T-cell (primary cell): ENCODE measurements around the gene WIPF1. TPM values are rescaled to one million over a fixed set of nuclear protein-coding genes. Genes with fewer than 3 reads are reported as not detected.

Source experiments
- ATAC-seq, 4 experiments: fragments of 200-7000 bp in 3 of 4; fragments of 150-1000 bp in 1 of 4; cut with Tn5 transposase; replicated peaks in 1 of 4; 1 replicate in 3 of 4; 2 replicates in 1 of 4; pipeline ENCODE4 v1.10.0; 2021; ENCODE audit warnings: moderate library complexity in 3 of 4, mild to moderate bottlenecking in 2 of 4, moderate number of reproducible peaks in 1 of 4
- CTCF ChIA-PET, 2 donors: fragments of 300-600 bp; sonication (Branson Sonifier 250); formaldehyde crosslinking; loops; one replicate each; lab custom pipeline; 2022; ENCODE audit warnings: antibody characterized with exemption in 2 of 2; lab: Charles Lee
- POLR2A ChIA-PET, 2 donors: fragments of 300-600 bp; sonication (Branson Sonifier 250); formaldehyde crosslinking; loops; one replicate each; lab custom pipeline; 2022; ENCODE audit warnings: antibody characterized with exemption in 2 of 2; lab: Charles Lee
- DNase-seq, 35 experiments: peaks; one replicate each; pipeline versions ENCODE4 v3.0.0 to v3.0.0-alpha.2; 2013 to 2023
- H3K27ac ChIP-seq: one replicate; pipeline ENCODE4 v1.5.1; 2013; ENCODE audit warnings: low read length
- H3K27me3 ChIP-seq, 2 experiments: replicated peaks in 1 of 2; 1 replicate in 1 of 2; 2 replicates in 1 of 2; pipeline versions ENCODE4 v1.6.1 to v1.7.0; 2013; ENCODE audit warnings: low read length in 1 of 2, mixed read lengths in 1 of 2; ENCODE audit not compliant: control insufficient read depth in 2 of 2, insufficient read depth in 2 of 2; ENCODE audit errors: extremely low read depth in 1 of 2
- H3K36me3 ChIP-seq, 2 donors: 1 replicate in 1 of 2; 2 replicates in 1 of 2; pipeline versions ENCODE4 v1.6.1 to v1.7.0; 2013; ENCODE audit warnings: low read length in 1 of 2; ENCODE audit not compliant: control insufficient read depth in 2 of 2, insufficient read depth in 1 of 2; ENCODE audit errors: extremely low read depth in 1 of 2
- H3K4me1 ChIP-seq, 2 experiments: 1 replicate in 1 of 2; 2 replicates in 1 of 2; pipeline versions ENCODE4 v1.6.1 to v1.7.0; 2013; ENCODE audit warnings: low read length in 2 of 2, mixed read lengths in 1 of 2; ENCODE audit not compliant: insufficient read depth in 2 of 2, control insufficient read depth in 1 of 2; ENCODE audit errors: extremely low read depth in 1 of 2
- H3K4me3 ChIP-seq, 2 donors: 1 replicate in 1 of 2; 2 replicates in 1 of 2; pipeline versions ENCODE4 v1.5.1 to v1.7.0; 2013; ENCODE audit warnings: mild to moderate bottlenecking in 2 of 2, low read length in 1 of 2, moderate library complexity in 1 of 2; ENCODE audit not compliant: control insufficient read depth in 1 of 2; ENCODE audit errors: extremely low read depth in 1 of 2
- H3K9me3 ChIP-seq: 2 replicates; pipeline ENCODE4 v1.7.0; 2013
- H3K27ac Mint-ChIP-seq, 2 donors: one replicate each; pipeline ENCODE4 v1.8.0; 2020 to 2021; ENCODE audit warnings: mild to moderate bottlenecking in 2 of 2, mixed read lengths in 2 of 2
- H3K27me3 Mint-ChIP-seq, 2 donors: one replicate each; pipeline ENCODE4 v1.8.0; 2021 to 2022; ENCODE audit warnings: mixed read lengths in 2 of 2
- H3K36me3 Mint-ChIP-seq: one replicate; pipeline ENCODE4 v1.8.0; 2021; ENCODE audit warnings: mixed read lengths
- H3K4me1 Mint-ChIP-seq, 3 donors: one replicate each; pipeline ENCODE4 v1.8.0; 2020 to 2022; ENCODE audit warnings: mixed read lengths in 3 of 3, mild to moderate bottlenecking in 1 of 3
- H3K4me3 Mint-ChIP-seq, 3 donors: one replicate each; pipeline ENCODE4 v1.8.0; 2020 to 2022; ENCODE audit warnings: mild to moderate bottlenecking in 3 of 3, mixed read lengths in 3 of 3, moderate library complexity in 3 of 3
- H3K9me3 Mint-ChIP-seq, 3 donors: one replicate each; pipeline ENCODE4 v1.8.0; 2020 to 2022; ENCODE audit warnings: mixed read lengths in 3 of 3
- WGBS: methylation state at CpG from one replicate; pipeline ENCODE4 v1.1.5; 2013; ENCODE audit warnings: missing lambda C conversion rate; ENCODE audit not compliant: insufficient coverage; 5-methylcytosine and 5-hydroxymethylcytosine counted together
- total RNA-seq, 35 experiments: library from RNA in 6 of 35; stranded (reverse) in 6 of 35; fragments of 120-200 nt in 1 of 35; gene quantifications; one replicate each; pipeline versions ENCODE4 v1.2.1 to v1.2.4 and lab custom pipeline; 2013 to 2026

WIPF1 gene
- total RNA-seq, 5 donors from 2014 or later (not counting 1 experiment from before 2014, with no cell fraction given), result 349 to 412 (median 372) TPM

GRCh38 chr2:174607989-174608865, 10.6 kb upstream of the WIPF1 start:
- Histone ChIP-seq H3K36me3 (peaks cover 3 to 11% of the 10 kb centered on the region in 2 donors), H3K27me3 (no peaks in the 10 kb centered on the region), H3K27ac (peak overlapping the region; percentile 72), H3K4me3 (no peak overlapping the region), H3K4me1 (peaks cover 19 to 52% of the 10 kb centered on the region in 2 experiments), H3K9me3 (no peaks in the 10 kb centered on the region)
- H3K27ac Mint-ChIP-seq, result peak overlapping the region; percentile 92 to 95
- H3K9me3 Mint-ChIP-seq, result no peaks in the 10 kb centered on the region
- no peaks in the 10 kb centered on the region for H3K27me3 Mint-ChIP-seq
- ChIA-PET POLR2A (interaction anchor here (0.6 to 1.0 kb wide), 6 partner anchors 12 to 79 kb away, joined by 3 to 7 read pairs (median 4); no protein-coding TSS in a partner anchor), CTCF (interaction anchor here (0.5 to 4.2 kb wide), 14 partner anchors 11 to 209 kb away, joined by 3 to 29 read pairs (median 5); partner anchors contain the start of gene WIPF1 (in 1 of the 2))
- H3K4me3 Mint-ChIP-seq, result peak overlapping the region in 2 of 3 donors; percentile 24 to 26
- peak in 24 of 35 experiments; percentile 21 to 84 (median 43) for DNase-seq
- no CpG with 5 or more reads among the region's 5 CpGs for WGBS
- peaks cover 5% of the 10 kb centered on the region for H3K36me3 Mint-ChIP-seq
- peak; percentile 51 to 92 (median 59) for ATAC-seq
- H3K4me1 Mint-ChIP-seq, result peaks cover 87 to 91% (median 89%) of the 10 kb centered on the region in 3 donors

GRCh38 chr2:174607584-174607983, 10.0 kb upstream of the WIPF1 start:
- ATAC-seq, result no peak
- no peaks in the 10 kb centered on the region for H3K27me3 Mint-ChIP-seq
- H3K9me3 Mint-ChIP-seq, result no peaks in the 10 kb centered on the region
- H3K27ac Mint-ChIP-seq, result peak overlapping the region; percentile 92 to 95
- WGBS, result no CpG with 5 or more reads among the region's 3 CpGs
- H3K9me3 ChIP-seq, result no peaks in the 10 kb centered on the region
- DNase-seq, result no peak
- H3K27ac ChIP-seq, result peak overlapping the region; percentile 72
- peaks cover 88 to 93% (median 89%) of the 10 kb centered on the region in 3 donors for H3K4me1 Mint-ChIP-seq
- no peaks in the 10 kb centered on the region for H3K27me3 ChIP-seq
- no peak overlapping the region for H3K4me3 ChIP-seq
- H3K4me3 Mint-ChIP-seq, result peak overlapping the region in 2 of 3 donors; percentile 15 to 24
- peaks cover 24 to 59% of the 10 kb centered on the region in 2 experiments for H3K4me1 ChIP-seq
- H3K36me3 ChIP-seq, result peaks cover 3 to 6% of the 10 kb centered on the region in 2 donors
- H3K36me3 Mint-ChIP-seq, result peaks cover 5% of the 10 kb centered on the region
- ChIA-PET CTCF (interaction anchor here in 1 of 2 donors (1.6 to 4.2 kb wide), 5 partner anchors 10 to 80 kb away, joined by 5 to 29 read pairs (median 9); partner anchors contain the start of gene WIPF1), POLR2A (interaction anchor here in 1 of 2 donors (0.6 to 1.0 kb wide), 3 partner anchors 9 to 25 kb away, joined by 3 to 7 read pairs (median 3); no protein-coding TSS in a partner anchor)

- Mint-ChIP-seq H3K9me3 (no peaks in the 10 kb centered on the region), H3K4me1 (peaks cover 90 to 97% (median 91%) of the 10 kb centered on the region in 3 donors), H3K4me3 (peak overlapping the region in 2 of 3 donors; percentile 3 to 37), H3K27me3 (no peaks in the 10 kb centered on the region), H3K27ac (peak overlapping the region; percentile 90 to 95), H3K36me3 (peaks cover 12% of the 10 kb centered on the region)
- H3K4me3 ChIP-seq, result no peak overlapping the region
- H3K27ac ChIP-seq, result peak overlapping the region; percentile 61
- WGBS, result no CpG with 5 or more reads among the region's 3 CpGs
- DNase-seq (peak in 2 of 35 experiments; percentile 25 to 62), ATAC-seq (peak in 3 of 4 experiments; percentile 55 to 72 (median 56))
- ChIA-PET CTCF (interaction anchor here (0.6 to 14.5 kb wide), 7 partner anchors 9 to 81 kb away, joined by 3 to 298 read pairs (median 3); partner anchors contain the start of gene WIPF1 (in 1 of the 2)), POLR2A (interaction anchor here in 1 of 2 donors (1.1 kb wide), 1 partner anchor 12 kb away, joined by 3 read pairs; no protein-coding TSS in a partner anchor)
- peaks cover 33 to 61% of the 10 kb centered on the region in 2 experiments for H3K4me1 ChIP-seq
- H3K36me3 ChIP-seq, result peaks cover 3 to 9% of the 10 kb centered on the region in 2 donors
- no peaks in the 10 kb centered on the region for H3K9me3 ChIP-seq
- H3K27me3 ChIP-seq, result no peaks in the 10 kb centered on the region
These were observed 8.7 kb upstream of the WIPF1 start for GRCh38 chr2:174606336-174606735.

- CTCF ChIA-PET, result interaction anchor here (0.6 to 14.5 kb wide), 6 partner anchors 12 to 82 kb away, joined by 3 to 298 read pairs (median 3); no protein-coding TSS in a partner anchor
- no peaks in the 10 kb centered on the region for H3K27me3 ChIP-seq
- peak overlapping the region; percentile 61 for H3K27ac ChIP-seq
- Mint-ChIP-seq H3K36me3 (peaks cover 12% of the 10 kb centered on the region), H3K4me1 (peaks cover 88 to 97% (median 90%) of the 10 kb centered on the region in 3 donors), H3K27ac (peak overlapping the region; percentile 90 to 95), H3K4me3 (no peak overlapping the region), H3K27me3 (no peaks in the 10 kb centered on the region), H3K9me3 (no peaks in the 10 kb centered on the region)
- H3K4me3 ChIP-seq, result no peak overlapping the region
- peaks cover 2 to 12% of the 10 kb centered on the region in 2 donors for H3K36me3 ChIP-seq
- peak in 2 of 4 experiments; percentile 24 for ATAC-seq
- POLR2A ChIA-PET, result no interaction called here
- DNase-seq, result peak in 1 of 35 experiments; percentile 52
- peaks cover 37 to 61% of the 10 kb centered on the region in 2 experiments for H3K4me1 ChIP-seq
- H3K9me3 ChIP-seq, result no peaks in the 10 kb centered on the region
These were observed 8.1 kb upstream of the WIPF1 start for GRCh38 chr2:174605687-174606086.

GRCh38 chr2:174603280-174603679, 5.7 kb upstream of the WIPF1 start:
- ATAC-seq (peak; percentile 65 to 74 (median 70)), DNase-seq (peak in 33 of 35 experiments; percentile 15 to 81 (median 41))
- POLR2A ChIA-PET, result interaction anchor here (0.7 to 1.7 kb wide), 4 partner anchors 10 to 84 kb away, joined by 3 to 5 read pairs (median 4); no protein-coding TSS in a partner anchor
- peaks cover 12% of the 10 kb centered on the region for H3K36me3 Mint-ChIP-seq
- CTCF ChIA-PET, result interaction anchor here (0.7 to 14.5 kb wide), 21 partner anchors 8 to 143 kb away, joined by 3 to 298 read pairs (median 4); no protein-coding TSS in a partner anchor
- H3K27me3 ChIP-seq, result no peaks in the 10 kb centered on the region
- H3K27ac ChIP-seq, result peak overlapping the region; percentile 89
- H3K4me3 Mint-ChIP-seq, result peak overlapping the region in 1 of 3 donors; percentile 15
- peak overlapping the region; percentile 91 to 93 for H3K27ac Mint-ChIP-seq
- H3K4me1 Mint-ChIP-seq, result peaks cover 88 to 98% (median 90%) of the 10 kb centered on the region in 3 donors
- H3K4me3 ChIP-seq, result no peak overlapping the region
- no peaks in the 10 kb centered on the region for H3K9me3 ChIP-seq
- H3K9me3 Mint-ChIP-seq, result no peaks in the 10 kb centered on the region
- peaks cover 50 to 69% of the 10 kb centered on the region in 2 experiments for H3K4me1 ChIP-seq
- no peaks in the 10 kb centered on the region for H3K27me3 Mint-ChIP-seq
- peaks cover 0 to 6% of the 10 kb centered on the region in 2 donors for H3K36me3 ChIP-seq
- WGBS, result 12% methylated on average over 2 of the region's 3 CpGs
